HG03025 (cell line): Measurements from ENCODE around the gene SLC26A6.
A peak's percentile ranks its signal among the peaks of the same experiment; 100 is the strongest.

Experiments used
- ATAC-seq: cut with Tn5 transposase; IDR thresholded peaks from one replicate; pipeline ENCODE4 v1.9.1; 2021; ENCODE audit warnings: mild to moderate bottlenecking, moderate library complexity; ENCODE audit not compliant: unreplicated experiment, low FRiP score

The SLC26A6 gene

GRCh38 chr3:48633743-48634142 lies 1.5 kb downstream of the SLC26A6 start:
- ATAC-seq, result no peak

- no peak for ATAC-seq
Observed at GRCh38 chr3:48633256-48633655, 2.0 kb downstream of the SLC26A6 start.

- ATAC-seq, result no peak
Observed at GRCh38 chr3:48631516-48632448, 3.5 kb downstream of the SLC26A6 start.

- no peak for ATAC-seq
Observed at GRCh38 chr3:48630833-48631232, 4.4 kb downstream of the SLC26A6 start.

- no peak for ATAC-seq
Observed at GRCh38 chr3:48630407-48630806, 4.9 kb downstream of the SLC26A6 start.

GRCh38 chr3:48629894-48630293 lies 5.4 kb downstream of the SLC26A6 start:
- no peak for ATAC-seq

GRCh38 chr3:48628277-48629017 lies 6.8 kb downstream of the SLC26A6 start:
- ATAC-seq, result no peak

- no peak for ATAC-seq
Observed at GRCh38 chr3:48625600-48625999, 9.7 kb downstream of the SLC26A6 start.

GRCh38 chr3:48624767-48625166 lies 10.5 kb downstream of the SLC26A6 start:
- ATAC-seq, result no peak

- no peak for ATAC-seq
Observed at GRCh38 chr3:48623851-48624547, 11.3 kb downstream of the SLC26A6 start.

- ATAC-seq, result no peak
Observed at GRCh38 chr3:48621461-48621869, 13.8 kb downstream of the SLC26A6 start, which contains the start of gene TMEM89. Gene TMEM89, minus strand, starts transcription at chr3:48621769. Its CDS starts 13 bp downstream, at chr3:48621756.

- ATAC-seq, result no peak
Observed at GRCh38 chr3:48619541-48620524, 15.4 kb downstream of the SLC26A6 start.

- no peak for ATAC-seq
Observed at GRCh38 chr3:48617559-48617958, 17.7 kb downstream of the SLC26A6 start.

- ATAC-seq, result no peak
Observed at GRCh38 chr3:48614044-48614443, 21.2 kb downstream of the SLC26A6 start.

- no peak for ATAC-seq
Observed at GRCh38 chr3:48612309-48612708, 23.0 kb downstream of the SLC26A6 start.

- peak; percentile 94 for ATAC-seq
Observed at GRCh38 chr3:48609088-48610005, 25.9 kb downstream of the SLC26A6 start, which contains the start of gene UQCRC1. Gene UQCRC1, minus strand, starts transcription at chr3:48609646. Its CDS starts 26 bp downstream, at chr3:48609620.

GRCh38 chr3:48607519-48607918 lies 27.7 kb downstream of the SLC26A6 start:
- ATAC-seq, result no peak

- ATAC-seq, result no peak
Observed at GRCh38 chr3:48601622-48601994, 33.7 kb downstream of the SLC26A6 start.
